Smooth muscle cell of bladder (primary cell): ENCODE measurements around the gene PINK1. TPM values are rescaled to one million over a fixed set of nuclear protein-coding genes. Genes with fewer than 3 reads are reported as not detected.

Source experiments
- total RNA-seq: library from RNA; depleted of rRNA; stranded (reverse); fragments of >200 nt; gene quantifications from 2 replicates; pipeline ENCODE4 v1.2.3, GENCODE V29; 2014

Gene PINK1
- 68.7 and 83.2 TPM in 2 replicates for total RNA-seq

DNA sequence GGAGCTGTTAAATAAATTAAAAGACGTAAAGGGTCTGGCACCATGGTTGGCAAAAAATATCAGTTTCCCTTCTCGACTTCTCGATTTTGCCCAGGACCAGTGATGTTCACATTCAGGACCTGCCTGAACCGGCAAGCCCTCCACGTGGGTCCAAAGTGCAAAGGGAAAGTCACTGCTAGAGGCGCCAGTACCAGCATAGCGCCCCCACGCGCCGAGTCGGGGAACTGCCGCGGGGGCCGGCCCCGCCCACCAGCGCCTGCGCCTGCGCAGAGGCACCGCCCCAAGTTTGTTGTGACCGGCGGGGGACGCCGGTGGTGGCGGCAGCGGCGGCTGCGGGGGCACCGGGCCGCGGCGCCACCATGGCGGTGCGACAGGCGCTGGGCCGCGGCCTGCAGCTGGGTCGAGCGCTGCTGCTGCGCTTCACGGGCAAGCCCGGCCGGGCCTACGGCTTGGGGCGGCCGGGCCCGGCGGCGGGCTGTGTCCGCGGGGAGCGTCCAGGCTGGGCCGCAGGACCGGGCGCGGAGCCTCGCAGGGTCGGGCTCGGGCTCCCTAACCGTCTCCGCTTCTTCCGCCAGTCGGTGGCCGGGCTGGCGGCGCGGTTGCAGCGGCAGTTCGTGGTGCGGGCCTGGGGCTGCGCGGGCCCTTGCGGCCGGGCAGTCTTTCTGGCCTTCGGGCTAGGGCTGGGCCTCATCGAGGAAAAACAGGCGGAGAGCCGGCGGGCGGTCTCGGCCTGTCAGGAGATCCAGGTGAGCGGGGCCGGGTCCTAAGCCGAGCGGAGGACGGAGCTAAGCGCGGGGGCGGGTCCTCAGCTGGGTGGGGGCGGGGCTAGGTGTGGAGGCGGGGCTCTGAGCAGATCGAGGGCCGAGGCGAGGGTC is at the start of gene PINK1:
TSS of gene PINK1 (plus strand) at position 269 of the 875 bp plus-strand sequence. CDS start at position 360, 91 bp downstream.

DNA sequence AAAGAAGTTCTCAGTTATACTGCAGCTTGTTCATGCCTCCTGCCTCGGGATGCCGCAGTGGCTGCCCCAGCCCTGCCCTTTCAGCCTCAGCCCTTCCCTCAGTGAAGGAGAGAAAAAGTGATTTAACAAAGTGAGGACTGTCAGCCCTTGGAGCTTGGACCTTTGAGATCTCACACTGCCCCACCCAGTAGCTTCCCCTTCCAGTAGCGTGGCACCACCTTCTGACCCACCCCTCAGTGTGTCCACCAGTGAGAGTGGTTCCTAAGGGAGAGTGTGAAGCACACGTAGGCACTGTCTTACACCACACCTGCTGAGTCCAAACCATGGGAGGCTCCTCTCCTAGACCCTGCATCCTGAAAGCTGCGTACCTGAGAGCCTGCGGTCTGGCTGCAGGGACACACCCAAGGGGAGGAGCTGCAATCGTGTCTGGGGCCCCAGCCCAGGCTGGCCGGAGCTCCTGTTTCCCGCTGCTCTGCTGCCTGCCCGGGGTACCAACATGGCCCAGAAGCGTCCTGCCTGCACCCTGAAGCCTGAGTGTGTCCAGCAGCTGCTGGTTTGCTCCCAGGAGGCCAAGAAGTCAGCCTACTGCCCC is 44.5 kb upstream of the PINK1 start, which contains the start of gene CDA:
TSS of gene CDA (plus strand) at position 464 of the 592 bp plus-strand sequence. CDS start at position 497, 33 bp downstream.

DNA sequence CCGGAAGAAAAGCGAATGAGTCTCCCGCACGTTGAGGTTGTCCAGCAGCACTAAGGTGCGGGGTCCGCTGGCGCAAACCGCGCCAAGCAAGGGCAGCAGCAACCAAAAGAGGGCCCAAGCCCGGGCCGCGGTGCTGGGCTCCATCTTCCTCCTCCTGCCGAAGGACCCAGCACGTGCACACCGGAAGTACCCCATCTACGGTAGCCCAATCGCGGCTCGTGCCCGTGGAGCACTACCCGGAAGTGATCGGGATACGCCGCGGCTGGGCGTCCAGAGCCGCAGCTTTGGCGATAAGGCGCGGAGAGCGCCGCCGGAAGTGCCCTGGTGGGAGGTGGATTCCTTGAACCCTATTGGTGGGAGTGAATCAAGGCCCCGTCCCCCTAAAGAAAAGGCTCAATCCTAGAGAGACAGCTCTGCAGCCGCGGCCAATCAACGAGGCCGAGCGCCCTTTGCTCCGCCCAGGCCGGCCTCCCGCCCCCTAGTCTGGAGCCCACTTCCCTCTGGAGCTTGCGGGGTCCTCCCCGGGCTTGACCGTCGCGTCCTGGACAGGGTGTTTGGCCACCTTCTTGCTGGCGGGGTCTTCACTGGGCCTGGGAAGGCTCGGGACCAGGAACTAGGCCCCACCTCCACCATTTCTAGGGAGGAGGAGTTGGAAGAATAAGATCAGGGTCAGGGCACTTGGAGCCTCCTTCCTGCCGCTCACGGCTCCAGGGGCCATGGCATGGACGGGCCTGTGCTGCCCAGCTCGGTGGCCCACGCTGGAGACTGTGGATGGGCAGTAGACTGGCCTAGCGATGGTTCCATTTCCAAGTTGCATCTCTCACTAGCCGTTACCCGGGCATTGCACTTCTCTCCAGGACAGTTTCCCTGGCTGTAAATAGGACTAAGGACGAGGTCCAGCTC is 28.2 kb downstream of the PINK1 start, which contains the start of gene DDOST:
TSS of gene DDOST (minus strand) at position 163 of the 903 bp plus-strand sequence. CDS start at position 144, 19 bp downstream.

Other genes starting within 250 kb of the PINK1 start
- gene CAMK2N1, start 147.2 kb upstream of the PINK1 start, total RNA-seq, result 7.5 and 11.1 TPM in 2 replicates
- gene MUL1, start 125.3 kb upstream of the PINK1 start, total RNA-seq, result 20.6 and 29.6 TPM in 2 replicates
- gene FAM43B, start 80.9 kb upstream of the PINK1 start, total RNA-seq, result under 0.01 TPM in 1 of 2 replicates, not detected in the other
- gene CDA, start 44.4 kb upstream of the PINK1 start, total RNA-seq, result 0.37 and 0.85 TPM in 2 replicates
- gene DDOST, start 27.9 kb downstream of the PINK1 start, total RNA-seq, result 357 and 409 TPM in 2 replicates
- gene KIF17, start 84.5 kb downstream of the PINK1 start, total RNA-seq, result 0.71 and 2.9 TPM in 2 replicates
- gene SH2D5, start 99.2 kb downstream of the PINK1 start, total RNA-seq, result 2.4 and 6.4 TPM in 2 replicates
- gene HP1BP3, start 153.8 kb downstream of the PINK1 start, total RNA-seq, result 144 and 199 TPM in 2 replicates